GM19397 (cell line): ENCODE measurements around the gene NPAS2.

Experiments used
- ATAC-seq: cut with Tn5 transposase; IDR thresholded peaks from one replicate; pipeline ENCODE4 v1.9.1; 2021; ENCODE audit warnings: mild to moderate bottlenecking, moderate library complexity; ENCODE audit not compliant: unreplicated experiment

NPAS2 gene

GRCh38 chr2:100852999-100853908 lies 33.3 kb downstream of the NPAS2 start:
- ATAC-seq: no peak

GRCh38 chr2:100853909-100854810 lies 34.2 kb downstream of the NPAS2 start:
- ATAC-seq: no peak

GRCh38 chr2:100855084-100855483 lies 35.1 kb downstream of the NPAS2 start:
- no peak for ATAC-seq

GRCh38 chr2:100855606-100856005 lies 35.7 kb downstream of the NPAS2 start:
- no peak for ATAC-seq

- no peak for ATAC-seq
These were observed 36.8 kb downstream of the NPAS2 start for GRCh38 chr2:100856732-100857131.

GRCh38 chr2:100857341-100857740 lies 37.4 kb downstream of the NPAS2 start:
- no peak for ATAC-seq

GRCh38 chr2:100857915-100858314 lies 38.0 kb downstream of the NPAS2 start:
- no peak for ATAC-seq

- no peak for ATAC-seq
These were observed 40.0 kb downstream of the NPAS2 start for GRCh38 chr2:100859902-100860301.

GRCh38 chr2:100861340-100861739 lies 41.4 kb downstream of the NPAS2 start:
- ATAC-seq: no peak

- no peak for ATAC-seq
These were observed 42.1 kb downstream of the NPAS2 start for GRCh38 chr2:100862081-100862480.

- ATAC-seq: no peak
These were observed 46.0 kb downstream of the NPAS2 start for GRCh38 chr2:100865816-100866460.

GRCh38 chr2:100868083-100868482 lies 48.1 kb downstream of the NPAS2 start:
- no peak for ATAC-seq

GRCh38 chr2:100869120-100869519 lies 49.2 kb downstream of the NPAS2 start:
- ATAC-seq: no peak

- ATAC-seq: no peak
These were observed 51.0 kb downstream of the NPAS2 start for GRCh38 chr2:100870652-100871531.

- no peak for ATAC-seq
These were observed 55.7 kb downstream of the NPAS2 start for GRCh38 chr2:100875516-100876230.

- ATAC-seq: no peak
These were observed 56.4 kb downstream of the NPAS2 start for GRCh38 chr2:100876231-100876860.

GRCh38 chr2:100877555-100877954 lies 57.6 kb downstream of the NPAS2 start:
- ATAC-seq: no peak

GRCh38 chr2:100878000-100878791 lies 58.3 kb downstream of the NPAS2 start:
- no peak for ATAC-seq
